Endothelial cell (in vitro differentiated cells): ENCODE data around the gene FAM216B. TPM values are rescaled to one million over a fixed set of nuclear protein-coding genes. Genes with fewer than 3 reads are reported as not detected.

Experiments
- DNase-seq: peaks from one replicate; pipeline ENCODE4 v3.0.0; 2021; ENCODE audit warnings: low spot score
- H3K27ac Mint-ChIP-seq: one replicate; pipeline ENCODE4 v1.8.0; 2021; ENCODE audit warnings: mixed read lengths, inconsistent platforms; ENCODE audit not compliant: unreplicated experiment
- H3K27me3 Mint-ChIP-seq: one replicate; pipeline ENCODE4 v1.8.0; 2021; ENCODE audit warnings: mild to moderate bottlenecking, moderate library complexity, mixed read lengths, inconsistent platforms; ENCODE audit not compliant: unreplicated experiment
- H3K36me3 Mint-ChIP-seq: one replicate; pipeline ENCODE4 v1.8.0; 2021; ENCODE audit warnings: mild to moderate bottlenecking, low read depth, mixed read lengths, inconsistent platforms; ENCODE audit not compliant: unreplicated experiment
- H3K4me1 Mint-ChIP-seq: one replicate; pipeline ENCODE4 v1.8.0; 2021; ENCODE audit warnings: mild to moderate bottlenecking, mixed read lengths, inconsistent platforms; ENCODE audit not compliant: unreplicated experiment
- H3K4me3 Mint-ChIP-seq: one replicate; pipeline ENCODE4 v1.8.0; 2021; ENCODE audit warnings: mild to moderate bottlenecking, mixed read lengths, inconsistent platforms; ENCODE audit not compliant: unreplicated experiment
- H3K9me3 Mint-ChIP-seq: one replicate; pipeline ENCODE4 v1.8.0; 2021; ENCODE audit warnings: mixed read lengths, inconsistent platforms; ENCODE audit not compliant: unreplicated experiment
- CTCF ChIP-seq: fragments of 200-600 bp; sonication (generic); IDR thresholded peaks from one replicate; pipeline ENCODE4 v1.5.0; 2021; ENCODE audit warnings: antibody characterized with exemption; ENCODE audit not compliant: unreplicated experiment
- total RNA-seq: library from RNA; stranded (reverse); fragmentation: NEBNext Ultra II Directional; extraction: Animal tissue kit (Norgen Biotek cat#: 25700); gene quantifications from one replicate; pipeline ENCODE4 v1.2.1, GENCODE V29; 2021; ENCODE audit not compliant: unreplicated experiment

FAM216B gene
- total RNA-seq, 1 donor from 2014 or later, result not detected

- no peaks in the 10 kb centered on the region for H3K9me3 Mint-ChIP-seq
- no peak overlapping the region for H3K4me3 Mint-ChIP-seq
- DNase-seq, result no peak
- H3K27ac Mint-ChIP-seq, result no peak overlapping the region
- H3K27me3 Mint-ChIP-seq, result no peaks in the 10 kb centered on the region
- no peak for TF ChIP-seq CTCF
- no peaks in the 10 kb centered on the region for H3K4me1 Mint-ChIP-seq
- no peaks in the 10 kb centered on the region for H3K36me3 Mint-ChIP-seq
Measured at GRCh38 chr13:42800109-42800643, 18.8 kb downstream of the FAM216B start.

- no peaks in the 10 kb centered on the region for H3K4me1 Mint-ChIP-seq
- H3K27me3 Mint-ChIP-seq, result no peaks in the 10 kb centered on the region
- H3K9me3 Mint-ChIP-seq, result no peaks in the 10 kb centered on the region
- no peak for TF ChIP-seq CTCF
- DNase-seq, result no peak
- H3K36me3 Mint-ChIP-seq, result no peaks in the 10 kb centered on the region
- H3K4me3 Mint-ChIP-seq, result no peak overlapping the region
- no peak overlapping the region for H3K27ac Mint-ChIP-seq
Measured at GRCh38 chr13:42803563-42804204, 22.3 kb downstream of the FAM216B start.

- Mint-ChIP-seq H3K36me3 (no peaks in the 10 kb centered on the region), H3K4me3 (no peak overlapping the region), H3K27ac (no peak overlapping the region), H3K4me1 (no peaks in the 10 kb centered on the region), H3K27me3 (peaks cover 2% of the 10 kb centered on the region), H3K9me3 (no peaks in the 10 kb centered on the region)
- no peak for TF ChIP-seq CTCF
- no peak for DNase-seq
Measured at GRCh38 chr13:42804244-42804874, 23.0 kb downstream of the FAM216B start.

- no peaks in the 10 kb centered on the region for H3K9me3 Mint-ChIP-seq
- peaks cover 3% of the 10 kb centered on the region for H3K27me3 Mint-ChIP-seq
- H3K4me1 Mint-ChIP-seq, result no peaks in the 10 kb centered on the region
- DNase-seq, result no peak
- no peaks in the 10 kb centered on the region for H3K36me3 Mint-ChIP-seq
- TF ChIP-seq CTCF, result no peak
- H3K4me3 Mint-ChIP-seq, result no peak overlapping the region
- H3K27ac Mint-ChIP-seq, result no peak overlapping the region
Measured at GRCh38 chr13:42807241-42807640, 25.9 kb downstream of the FAM216B start.

GRCh38 chr13:42807866-42808265, 26.5 kb downstream of the FAM216B start:
- H3K4me3 Mint-ChIP-seq, result no peak overlapping the region
- no peak for TF ChIP-seq CTCF

More at GRCh38 chr13:42807866-42808265, 26.5 kb downstream of the FAM216B start:
- DNase-seq, result no peak
- H3K9me3 Mint-ChIP-seq, result no peaks in the 10 kb centered on the region
- H3K27me3 Mint-ChIP-seq, result peaks cover 3% of the 10 kb centered on the region
- no peaks in the 10 kb centered on the region for H3K4me1 Mint-ChIP-seq
- no peaks in the 10 kb centered on the region for H3K36me3 Mint-ChIP-seq
- no peak overlapping the region for H3K27ac Mint-ChIP-seq
